Activated CD4-positive, alpha-beta T cell treated with anti-CD3 and anti-CD28 coated beads, Interleukin-2, amount 50 U/mL, for 24 hours (primary cell): Measurements from ENCODE around the gene COL26A1.
"Not testable (repeated sequence)": the region's sequence is repeated elsewhere in the genome, so short reads cannot be mapped to it uniquely, and the experiment has no call there.

ENCODE experiments used
- DNase-seq, 2 donors: peaks; one replicate each; pipeline ENCODE4 v3.0.0-alpha.2; 2020; ENCODE audit warnings: low read depth in 1 of 2, low spot score in 1 of 2

COL26A1 gene

GRCh38 chr7:101362334-101363195 is at the start of gene COL26A1:
Gene COL26A1 (plus strand): TSS chr7:101362875. CDS start chr7:101363033, 158 bp downstream.
- no peak for DNase-seq

GRCh38 chr7:101315336-101315735 is 47.3 kb upstream of the COL26A1 start:
- peak in 1 of 2 donors; percentile 43 for DNase-seq

GRCh38 chr7:101319401-101319800 is 43.3 kb upstream of the COL26A1 start:
- DNase-seq: no peak

GRCh38 chr7:101321491-101322401 is 40.9 kb upstream of the COL26A1 start, which contains the start of gene IFT22:
Gene IFT22 (minus strand): TSS chr7:101321812. CDS start chr7:101321709, 103 bp downstream.
- peak; percentile 65 to 86 for DNase-seq

GRCh38 chr7:101328159-101328558 is 34.5 kb upstream of the COL26A1 start:
- DNase-seq: no peak

- DNase-seq: no peak
Observed at GRCh38 chr7:101330011-101330484, 32.6 kb upstream of the COL26A1 start.

GRCh38 chr7:101332026-101332425 is 30.6 kb upstream of the COL26A1 start:
- no peak for DNase-seq

- DNase-seq: no peak
Observed at GRCh38 chr7:101333912-101334311, 28.8 kb upstream of the COL26A1 start.

- no peak for DNase-seq
Observed at GRCh38 chr7:101340379-101340778, 22.3 kb upstream of the COL26A1 start.

GRCh38 chr7:101342892-101343291 is 19.8 kb upstream of the COL26A1 start:
- DNase-seq: no peak

- DNase-seq: no peak
Observed at GRCh38 chr7:101347477-101347876, 15.2 kb upstream of the COL26A1 start.

- DNase-seq: not testable (repeated sequence)
Observed at GRCh38 chr7:101348456-101349067, 14.1 kb upstream of the COL26A1 start.

GRCh38 chr7:101349300-101349699 is 13.4 kb upstream of the COL26A1 start:
- not testable (repeated sequence) for DNase-seq

GRCh38 chr7:101352920-101353308 is 9.8 kb upstream of the COL26A1 start:
- DNase-seq: no peak

- no peak for DNase-seq
Observed at GRCh38 chr7:101357433-101357832, 5.2 kb upstream of the COL26A1 start.

GRCh38 chr7:101363196-101363733 is 590 bp downstream of the COL26A1 start:
- no peak for DNase-seq

GRCh38 chr7:101363734-101364374 is 1.2 kb downstream of the COL26A1 start:
- DNase-seq: peak; percentile 56 to 60

- DNase-seq: no peak
Observed at GRCh38 chr7:101365956-101366355, 3.3 kb downstream of the COL26A1 start.

- no peak for DNase-seq
Observed at GRCh38 chr7:101367676-101368075, 5.0 kb downstream of the COL26A1 start.

- DNase-seq: no peak
Observed at GRCh38 chr7:101368422-101369165, 5.9 kb downstream of the COL26A1 start.
